DND-41 (cell line): Measurements from ENCODE around the gene OR6K6.

ENCODE experiments used
- CTCF ChIP-seq: IDR thresholded peaks from 2 replicates; pipeline ENCODE4 v1.5.1; 2012; ENCODE audit warnings: borderline replicate concordance, low read length, moderate library complexity, mild to moderate bottlenecking; ENCODE audit not compliant: poor library complexity, severe bottlenecking; ENCODE audit errors: extremely low read depth
- EZH2 ChIP-seq: IDR thresholded peaks from 3 replicates; pipeline ENCODE4 v1.6.1; 2012; ENCODE audit warnings: borderline replicate concordance, low read depth, mild to moderate bottlenecking, moderate library complexity, low read length, inconsistent platforms; ENCODE audit not compliant: severe bottlenecking

GRCh38 chr1:158720620-158721019, 33.9 kb upstream of the OR6K6 start, which contains the start of gene OR6K3:
- TF ChIP-seq CTCF (no peak), EZH2 (no peak)
